ENCODE data around the gene TOMM22.

The TOMM22 gene

DNA sequence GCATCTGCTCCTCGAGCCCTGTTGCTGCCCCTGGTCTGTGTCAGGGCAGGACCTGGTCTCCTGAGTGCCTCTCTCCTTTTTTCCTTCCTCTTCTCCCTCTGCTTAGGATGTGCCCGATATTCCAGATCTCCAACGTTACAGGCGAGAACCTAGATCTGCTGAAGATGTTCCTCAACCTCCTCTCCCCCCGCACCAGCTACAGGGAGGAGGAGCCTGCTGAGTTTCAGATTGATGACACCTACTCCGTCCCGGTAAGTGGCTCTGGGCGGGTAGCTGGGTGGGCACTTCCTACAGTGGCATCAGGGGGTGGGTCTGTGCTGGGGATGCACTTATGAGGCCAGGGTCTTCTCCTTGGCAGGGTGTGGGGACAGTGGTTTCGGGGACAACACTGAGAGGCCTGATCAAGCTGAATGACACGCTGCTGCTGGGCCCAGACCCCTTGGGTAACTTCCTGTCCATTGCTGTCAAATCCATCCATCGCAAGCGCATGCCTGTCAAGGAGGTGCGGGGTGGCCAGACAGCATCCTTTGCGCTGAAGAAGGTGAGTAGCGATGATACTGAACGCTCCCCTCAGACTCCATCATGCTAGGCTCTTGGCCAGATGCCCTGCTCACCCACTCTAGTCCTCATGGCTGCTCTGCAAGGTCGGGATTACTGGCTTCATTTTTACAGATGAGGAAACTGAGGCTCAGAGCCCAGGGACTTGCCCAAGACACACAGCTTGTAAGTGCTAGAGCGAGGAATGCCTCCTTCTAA, 44.3 kb downstream of the TOMM22 start:
- Histone ChIP-seq H3K36me3 (ENCODE audit: insufficient read depth, low read length) (peaks cover 93% of the 10 kb centered on the region), H3K27me3 (ENCODE audit: insufficient read depth, low read length) (no peaks in the 10 kb centered on the region), H2AFZ (ENCODE audit: low read depth, low read length) (no peak overlapping the region), H3K4me3 (ENCODE audit: low read length) (no peak overlapping the region), H3K4me1 (ENCODE audit: insufficient read depth, low read length) (no peaks in the 10 kb centered on the region), H3K9me3 (ENCODE audit: low read length) (no peaks in the 10 kb centered on the region)

DNA sequence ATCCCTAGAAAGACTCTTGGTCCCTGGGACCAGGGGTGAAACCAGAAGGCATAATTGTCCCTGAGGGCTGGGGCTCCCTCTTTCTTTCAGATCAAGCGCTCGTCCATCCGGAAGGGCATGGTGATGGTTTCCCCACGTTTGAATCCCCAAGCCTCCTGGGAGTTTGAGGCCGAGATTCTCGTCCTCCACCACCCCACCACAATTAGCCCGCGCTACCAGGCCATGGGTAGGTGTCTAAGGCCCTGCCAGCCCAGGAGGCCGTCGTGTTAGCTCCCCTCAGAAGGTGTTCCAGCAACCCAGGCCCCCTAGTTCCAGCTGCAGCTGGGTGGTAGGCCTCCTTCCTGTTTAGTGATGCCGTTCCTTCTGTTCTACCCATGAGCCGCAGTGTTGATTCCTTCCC, 45.4 kb downstream of the TOMM22 start:
- Histone ChIP-seq H2AFZ (ENCODE audit: low read depth, low read length) (no peak overlapping the region), H3K4me1 (ENCODE audit: insufficient read depth, low read length) (no peaks in the 10 kb centered on the region), H3K36me3 (ENCODE audit: insufficient read depth, low read length) (peaks cover 95% of the 10 kb centered on the region), H3K4me3 (ENCODE audit: low read length) (no peak overlapping the region), H3K9me3 (ENCODE audit: low read length) (no peaks in the 10 kb centered on the region), H3K27me3 (ENCODE audit: insufficient read depth, low read length) (no peaks in the 10 kb centered on the region)

DNA sequence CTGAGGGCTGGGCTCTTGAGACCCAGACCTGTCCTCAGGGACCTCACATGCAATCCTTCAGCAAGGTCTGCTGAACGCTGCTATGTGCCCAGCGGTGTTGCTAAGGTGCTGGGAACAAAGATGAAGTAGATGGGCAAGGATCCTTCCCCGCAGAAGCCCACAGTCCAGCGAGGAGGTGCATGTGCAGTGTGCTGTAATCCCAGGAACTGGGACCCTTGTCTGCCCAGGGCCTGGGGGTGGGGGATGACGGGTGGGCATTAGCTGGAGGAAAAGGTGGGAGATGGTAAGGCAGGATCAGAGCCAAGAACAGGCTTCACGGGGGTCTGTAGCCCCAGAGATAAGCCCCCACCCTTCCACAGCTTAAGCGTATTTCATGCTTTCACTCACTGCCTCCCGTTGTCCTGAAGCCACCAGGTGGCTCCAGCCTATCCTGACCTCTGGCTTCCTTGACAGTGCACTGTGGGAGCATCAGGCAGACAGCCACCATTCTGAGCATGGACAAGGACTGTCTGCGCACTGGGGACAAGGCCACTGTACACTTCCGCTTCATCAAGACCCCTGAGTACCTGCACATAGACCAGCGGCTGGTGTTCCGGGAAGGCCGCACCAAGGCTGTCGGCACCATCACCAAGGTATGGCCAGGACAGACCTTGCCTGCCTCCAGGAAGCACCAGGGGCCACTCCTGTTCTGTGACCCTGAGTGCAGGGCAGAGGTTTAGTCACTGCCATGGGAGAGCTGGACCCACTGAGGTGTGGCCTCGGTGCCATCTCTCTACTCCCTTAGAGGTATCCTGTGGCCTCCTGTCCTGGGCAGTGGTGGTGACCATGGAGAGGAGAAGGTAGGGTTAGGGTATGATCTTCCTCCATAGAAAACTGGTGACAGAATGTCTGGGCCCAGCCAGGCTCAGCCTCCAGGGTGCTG, 46.0 kb downstream of the TOMM22 start:
- peaks cover 92% of the 10 kb centered on the region for H3K36me3 ChIP-seq (ENCODE audit: insufficient read depth, low read length)
- H3K4me1 ChIP-seq (ENCODE audit: insufficient read depth, low read length): no peaks in the 10 kb centered on the region
- H3K9me3 ChIP-seq (ENCODE audit: low read length): no peaks in the 10 kb centered on the region
- H2AFZ ChIP-seq (ENCODE audit: low read depth, low read length): no peak overlapping the region
- no peaks in the 10 kb centered on the region for H3K27me3 ChIP-seq (ENCODE audit: insufficient read depth, low read length)
- no peak overlapping the region for H3K4me3 ChIP-seq (ENCODE audit: low read length)

DNA sequence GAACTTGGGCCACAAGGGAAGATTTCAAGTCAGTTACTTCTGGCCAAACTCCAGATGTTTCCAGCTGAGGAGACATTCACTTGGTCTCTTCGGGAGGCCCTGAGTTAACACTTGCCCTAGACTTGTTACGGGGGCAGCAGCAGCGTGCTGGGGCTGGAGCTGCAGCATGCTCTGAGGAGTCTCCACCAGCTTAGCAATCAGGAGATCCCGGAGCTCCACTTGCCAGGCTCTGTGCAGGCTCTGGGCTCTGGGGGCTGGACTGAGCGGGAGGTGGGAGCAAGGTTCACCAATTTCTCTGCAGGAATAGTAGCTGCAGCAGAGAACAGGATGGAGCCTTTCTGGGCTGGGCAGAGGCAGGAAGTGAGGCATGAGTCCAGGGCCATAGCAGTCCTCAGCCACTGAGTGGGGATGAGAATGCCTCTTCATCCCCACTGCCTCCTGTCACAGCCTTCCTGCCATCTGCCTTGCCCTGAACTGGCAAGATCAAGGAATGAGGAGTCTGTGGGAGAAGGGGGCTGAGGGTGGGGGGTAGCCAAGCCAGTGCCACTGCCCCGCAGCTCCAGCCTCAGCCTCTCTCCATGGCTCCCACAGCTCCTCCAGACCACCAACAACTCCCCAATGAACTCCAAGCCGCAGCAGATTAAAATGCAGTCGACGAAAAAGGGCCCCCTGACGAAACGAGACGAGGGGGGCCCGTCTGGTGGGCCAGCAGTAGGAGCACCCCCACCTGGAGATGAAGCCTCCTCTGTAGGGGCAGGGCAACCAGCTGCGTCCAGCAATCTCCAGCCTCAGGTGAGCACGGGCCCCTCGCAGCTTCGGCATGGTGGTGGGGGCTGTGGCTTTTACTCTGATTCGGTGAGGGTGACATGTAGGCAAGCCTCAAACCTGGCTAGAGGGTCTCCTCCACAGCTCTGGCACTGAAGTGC, 47.4 kb downstream of the TOMM22 start:
- H3K9me3 ChIP-seq (ENCODE audit: low read length): no peaks in the 10 kb centered on the region
- no peaks in the 10 kb centered on the region for H3K4me1 ChIP-seq (ENCODE audit: insufficient read depth, low read length)
- peaks cover 86% of the 10 kb centered on the region for H3K36me3 ChIP-seq (ENCODE audit: insufficient read depth, low read length)
- no peak overlapping the region for H3K4me3 ChIP-seq (ENCODE audit: low read length)
- no peaks in the 10 kb centered on the region for H3K27me3 ChIP-seq (ENCODE audit: insufficient read depth, low read length)
- no peak overlapping the region for H2AFZ ChIP-seq (ENCODE audit: low read depth, low read length)

DNA sequence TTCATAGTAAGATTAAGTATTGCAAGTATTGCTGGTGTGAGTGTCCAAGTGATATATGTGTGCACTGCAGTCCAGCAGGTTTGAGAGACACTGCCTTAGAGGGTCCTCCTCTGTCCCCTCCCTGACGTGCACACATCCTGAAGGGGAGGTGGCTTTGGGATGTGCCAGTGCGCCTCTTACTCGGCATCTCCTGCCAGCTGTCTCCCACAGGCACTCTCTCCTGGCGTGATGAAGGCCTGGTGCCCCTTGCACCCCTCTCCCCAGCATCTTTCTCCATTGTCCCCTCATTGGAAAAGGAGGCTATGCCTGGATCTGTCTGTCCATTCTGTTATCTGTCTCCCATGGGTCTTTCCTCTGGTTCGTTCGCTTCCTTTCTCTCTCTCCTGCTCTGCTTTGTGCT, 48.2 kb downstream of the TOMM22 start:
- Histone ChIP-seq H3K9me3 (ENCODE audit: low read length) (no peaks in the 10 kb centered on the region), H3K27me3 (ENCODE audit: insufficient read depth, low read length) (no peaks in the 10 kb centered on the region), H3K4me3 (ENCODE audit: low read length) (no peak overlapping the region), H3K36me3 (ENCODE audit: insufficient read depth, low read length) (peaks cover 82% of the 10 kb centered on the region), H3K4me1 (ENCODE audit: insufficient read depth, low read length) (no peaks in the 10 kb centered on the region), H2AFZ (ENCODE audit: low read depth, low read length) (no peak overlapping the region)

DNA sequence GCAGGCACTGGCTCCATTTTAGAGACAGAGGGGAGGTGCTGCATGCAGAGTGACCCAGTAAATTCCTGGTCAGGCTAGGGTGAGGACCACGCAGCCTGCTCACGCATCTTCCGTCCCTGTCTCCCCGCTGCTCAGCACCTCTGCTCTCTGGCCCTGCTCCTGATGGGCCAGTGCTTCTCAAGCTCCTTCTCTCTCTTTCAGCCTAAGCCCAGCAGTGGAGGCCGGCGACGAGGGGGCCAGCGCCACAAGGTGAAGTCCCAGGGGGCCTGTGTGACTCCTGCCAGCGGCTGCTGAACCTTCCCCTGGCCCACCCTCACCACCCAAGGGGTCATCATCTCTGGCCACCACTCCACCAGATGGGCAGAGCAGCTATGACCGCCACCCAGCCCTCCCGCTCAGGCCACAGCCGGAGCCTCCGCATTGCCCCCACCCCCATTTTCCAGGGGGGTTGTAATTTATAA, 48.7 kb downstream of the TOMM22 start:
- Histone ChIP-seq H2AFZ (ENCODE audit: low read depth, low read length) (no peak overlapping the region), H3K36me3 (ENCODE audit: insufficient read depth, low read length) (peaks cover 81% of the 10 kb centered on the region)

DNA sequence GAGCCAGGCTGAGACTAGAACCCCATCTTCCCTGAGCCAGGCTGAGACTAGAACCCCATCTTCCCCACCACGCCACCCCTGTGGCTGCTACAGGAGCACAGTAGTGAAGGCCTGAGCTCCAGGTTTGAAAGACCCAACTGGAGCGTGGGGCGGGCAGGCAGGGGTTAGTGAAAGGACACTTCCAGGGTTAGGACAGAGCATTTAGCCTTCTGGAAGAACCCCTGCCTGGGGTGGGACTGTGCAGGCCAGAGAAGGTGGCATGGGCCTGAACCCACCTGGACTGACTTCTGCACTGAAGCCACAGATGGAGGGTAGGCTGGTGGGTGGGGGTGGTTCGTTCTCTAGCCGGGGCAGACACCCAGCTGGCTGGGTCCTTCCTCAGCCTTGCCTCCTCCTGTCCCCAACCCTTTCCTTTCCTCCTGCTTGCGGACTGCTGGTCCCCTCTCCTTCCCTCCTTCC, 50.0 kb downstream of the TOMM22 start:
- no peaks in the 10 kb centered on the region for H3K27me3 ChIP-seq (ENCODE audit: insufficient read depth, low read length)
- H3K4me1 ChIP-seq (ENCODE audit: insufficient read depth, low read length): no peaks in the 10 kb centered on the region
- no peaks in the 10 kb centered on the region for H3K9me3 ChIP-seq (ENCODE audit: low read length)
- no peak overlapping the region for H2AFZ ChIP-seq (ENCODE audit: low read depth, low read length)
- peaks cover 81% of the 10 kb centered on the region for H3K36me3 ChIP-seq (ENCODE audit: insufficient read depth, low read length)
- no peak overlapping the region for H3K4me3 ChIP-seq (ENCODE audit: low read length)

More for the DNA sequence above, 48.7 kb downstream of the TOMM22 start:
- Histone ChIP-seq H3K27me3 (ENCODE audit: insufficient read depth, low read length) (no peaks in the 10 kb centered on the region), H3K9me3 (ENCODE audit: low read length) (no peaks in the 10 kb centered on the region), H3K4me3 (ENCODE audit: low read length) (no peak overlapping the region), H3K4me1 (ENCODE audit: insufficient read depth, low read length) (no peaks in the 10 kb centered on the region)

DNA sequence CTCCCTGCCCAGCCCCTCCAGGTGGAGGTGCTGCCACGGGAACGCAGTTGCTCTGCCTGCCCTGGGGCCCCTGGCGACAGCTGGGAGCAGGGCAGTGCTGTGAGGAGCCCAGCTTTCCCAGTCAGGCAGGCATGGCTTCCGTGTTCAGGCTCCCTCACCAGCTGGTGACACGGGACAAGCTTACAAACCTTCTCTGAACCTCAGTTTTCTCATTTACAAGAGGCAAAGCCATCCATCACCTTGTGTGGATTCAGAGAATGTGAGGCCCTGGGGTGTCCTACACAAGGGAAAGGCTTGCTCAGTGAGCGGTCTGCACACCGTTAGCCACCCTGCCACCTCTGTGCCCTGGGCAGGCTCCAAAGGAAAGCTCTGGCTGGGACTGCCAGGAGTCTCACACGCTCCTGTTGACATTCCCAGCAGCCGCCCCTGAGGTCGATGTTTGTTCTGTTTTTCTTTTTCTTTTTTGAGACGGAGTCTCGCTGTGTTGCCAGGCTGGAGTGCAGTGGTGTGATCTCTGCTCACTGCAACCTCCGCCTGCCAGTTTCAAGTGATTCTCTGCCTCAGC, 50.6 kb downstream of the TOMM22 start:
- Histone ChIP-seq H3K4me1 (ENCODE audit: insufficient read depth, low read length) (no peaks in the 10 kb centered on the region), H3K27me3 (ENCODE audit: insufficient read depth, low read length) (no peaks in the 10 kb centered on the region), H2AFZ (ENCODE audit: low read depth, low read length) (no peak overlapping the region), H3K36me3 (ENCODE audit: insufficient read depth, low read length) (peaks cover 81% of the 10 kb centered on the region), H3K9me3 (ENCODE audit: low read length) (no peaks in the 10 kb centered on the region), H3K4me3 (ENCODE audit: low read length) (no peak overlapping the region)

DNA sequence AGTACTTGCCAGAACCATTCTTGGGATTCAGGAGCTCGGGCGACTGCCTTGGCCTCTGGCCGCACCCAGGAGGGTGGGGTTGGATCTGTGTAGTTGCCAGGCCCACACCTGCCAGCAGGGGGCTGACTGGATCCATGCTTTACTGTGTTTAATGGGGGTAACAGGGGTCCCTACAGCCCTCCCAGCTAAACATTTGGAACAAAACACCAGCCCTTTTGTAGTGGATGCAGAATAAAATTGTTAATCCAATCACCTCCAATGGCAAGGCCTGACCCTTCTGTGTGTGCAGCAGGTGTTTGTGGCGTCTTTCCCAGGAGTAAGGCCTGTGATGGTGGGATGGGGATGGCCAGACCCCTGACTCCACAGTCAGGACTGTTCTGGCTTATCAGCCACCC, 51.6 kb downstream of the TOMM22 start:
- Histone ChIP-seq H3K4me1 (ENCODE audit: insufficient read depth, low read length) (no peaks in the 10 kb centered on the region), H2AFZ (ENCODE audit: low read depth, low read length) (no peak overlapping the region), H3K36me3 (ENCODE audit: insufficient read depth, low read length) (peaks cover 81% of the 10 kb centered on the region), H3K4me3 (ENCODE audit: low read length) (no peak overlapping the region), H3K27me3 (ENCODE audit: insufficient read depth, low read length) (no peaks in the 10 kb centered on the region), H3K9me3 (ENCODE audit: low read length) (no peaks in the 10 kb centered on the region)

DNA sequence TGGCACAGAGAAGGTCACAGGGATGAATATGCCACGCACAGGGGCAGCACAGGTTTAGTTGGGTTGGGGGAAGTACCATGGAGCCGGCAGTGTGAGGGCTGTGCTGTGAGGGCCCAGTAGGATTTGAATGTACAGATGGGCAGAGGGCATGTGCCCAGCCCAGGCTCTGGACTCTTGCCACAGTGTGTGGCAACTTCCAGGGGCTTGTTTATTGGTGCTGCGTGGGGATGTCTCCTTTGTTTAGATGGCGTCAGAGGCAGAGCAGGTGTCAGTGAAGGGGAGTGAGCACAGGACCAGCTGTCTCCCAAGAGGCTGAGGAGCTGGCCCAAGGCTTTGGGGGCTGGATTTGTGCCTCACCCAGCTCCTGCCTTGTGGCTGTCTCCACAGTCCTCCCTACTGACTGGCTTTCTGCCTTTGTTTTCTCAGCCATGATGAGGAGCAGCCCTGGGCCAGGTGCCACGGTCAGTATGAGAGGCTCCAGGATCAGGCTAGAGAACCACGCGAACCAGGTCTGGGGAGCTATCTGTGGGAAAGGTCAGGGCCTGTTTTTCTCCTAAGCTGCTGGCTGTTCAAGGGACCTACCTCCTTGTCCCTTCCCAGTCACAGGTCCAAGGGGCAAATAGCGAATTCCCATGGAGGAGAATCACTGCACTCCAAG, 52.1 kb downstream of the TOMM22 start:
- no peaks in the 10 kb centered on the region for H3K9me3 ChIP-seq (ENCODE audit: low read length)
- H3K4me1 ChIP-seq (ENCODE audit: insufficient read depth, low read length): no peaks in the 10 kb centered on the region
- no peak overlapping the region for H3K4me3 ChIP-seq (ENCODE audit: low read length)
- no peak overlapping the region for H2AFZ ChIP-seq (ENCODE audit: low read depth, low read length)
- peaks cover 82% of the 10 kb centered on the region for H3K36me3 ChIP-seq (ENCODE audit: insufficient read depth, low read length)
- no peaks in the 10 kb centered on the region for H3K27me3 ChIP-seq (ENCODE audit: insufficient read depth, low read length)

DNA sequence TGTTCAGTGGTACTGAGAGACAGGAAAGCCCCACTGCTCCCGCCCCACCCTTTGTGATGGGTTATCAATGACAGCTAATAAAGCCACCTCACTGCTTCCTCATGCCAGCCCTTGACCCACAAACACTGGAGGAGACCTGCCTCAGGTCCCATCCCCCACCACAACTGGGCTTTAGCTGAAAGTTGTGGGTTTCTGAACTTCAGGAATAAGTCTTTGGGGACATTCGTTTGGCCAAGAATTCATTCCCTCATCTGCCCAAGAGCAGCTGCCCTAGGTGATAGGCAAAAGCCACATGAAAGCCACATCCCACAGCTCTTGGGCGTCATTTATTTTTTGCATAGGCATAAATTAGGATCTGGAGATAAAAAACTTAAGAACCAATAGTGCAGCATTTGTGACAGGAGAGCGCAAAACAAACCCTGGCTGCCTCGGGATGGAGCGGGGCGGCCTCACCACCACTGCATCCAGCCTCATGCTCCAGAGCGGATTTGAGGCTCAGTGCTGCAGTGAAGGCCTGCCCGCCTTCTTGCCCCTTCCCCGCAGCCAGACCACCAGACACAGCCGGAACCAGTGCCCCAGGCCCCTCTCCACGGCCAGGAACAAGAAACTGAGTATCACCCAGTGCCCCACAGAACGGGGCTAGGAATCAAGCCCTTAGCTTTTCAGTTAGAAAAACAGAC, 52.8 kb downstream of the TOMM22 start:
- no peaks in the 10 kb centered on the region for H3K4me1 ChIP-seq (ENCODE audit: insufficient read depth, low read length)
- H3K4me3 ChIP-seq (ENCODE audit: low read length): no peak overlapping the region
- peaks cover 82% of the 10 kb centered on the region for H3K36me3 ChIP-seq (ENCODE audit: insufficient read depth, low read length)
- H2AFZ ChIP-seq (ENCODE audit: low read depth, low read length): no peak overlapping the region
- no peaks in the 10 kb centered on the region for H3K27me3 ChIP-seq (ENCODE audit: insufficient read depth, low read length)
- no peaks in the 10 kb centered on the region for H3K9me3 ChIP-seq (ENCODE audit: low read length)

All from neuron (in vitro differentiated cells).